H1 (cell line): ENCODE data around the gene GJD4. TPM values are rescaled to one million over a fixed set of nuclear protein-coding genes. Genes with fewer than 3 reads are reported as not detected.

Experiments used
- BACH1 ChIP-seq: IDR thresholded peaks from 2 replicates; pipeline ENCODE4 v1.6.1; 2012; ENCODE audit warnings: low read length, improper control_type of control experiment
- BRCA1 ChIP-seq: IDR thresholded peaks from 2 replicates; pipeline ENCODE4 v1.6.1; 2012; ENCODE audit warnings: low read depth, low read length, improper control_type of control experiment
- CBX8 ChIP-seq: fragments of 300-800, 300-1000 bp; sonication (generic); IDR thresholded peaks from 2 replicates; pipeline ENCODE4 v1.7.1; 2016; ENCODE audit warnings: low read depth, low read length, borderline replicate concordance
- CEBPB ChIP-seq: IDR thresholded peaks from 2 replicates; pipeline ENCODE4 v1.6.1; 2012; ENCODE audit warnings: low read depth, low read length
- FOSL1 ChIP-seq: IDR thresholded peaks from 2 replicates; pipeline ENCODE4 v1.6.1; 2011; ENCODE audit warnings: mild to moderate bottlenecking, low read depth, low read length, moderate library complexity; ENCODE audit not compliant: insufficient read depth
- KDM1A ChIP-seq: fragments of 200-600, 300-600 bp; sonication (generic); IDR thresholded peaks from 2 replicates; pipeline ENCODE4 v1.7.1; 2016; ENCODE audit warnings: mild to moderate bottlenecking, low read length, borderline replicate concordance
- KDM4A ChIP-seq: IDR thresholded peaks from one replicate; pipeline ENCODE4 v1.7.1; 2012; ENCODE audit warnings: low read depth, mild to moderate bottlenecking, moderate library complexity, low read length, inconsistent platforms; ENCODE audit not compliant: severe bottlenecking
- NRF1 ChIP-seq: IDR thresholded peaks from 2 replicates; pipeline ENCODE4 v1.6.1; 2011; ENCODE audit warnings: mild to moderate bottlenecking, low read depth, low read length, improper control_type of control experiment
- PHF8 ChIP-seq: fragments of 200-600 bp; sonication (generic); conservative IDR thresholded peaks from 2 replicates; pipeline ENCODE4 v1.7.1; 2012; ENCODE audit warnings: low read depth, mild to moderate bottlenecking, inconsistent platforms, low read length, moderate library complexity
- POLR2A ChIP-seq, 2 experiments: IDR thresholded peaks; 1 replicate in 1 of 2; 2 replicates in 1 of 2; pipeline ENCODE4 v1.6.1; 2011; ENCODE audit warnings: low read depth in 2 of 2, low read length in 2 of 2, mild to moderate bottlenecking in 2 of 2; ENCODE audit errors: control extremely low read depth in 1 of 2
- RAD21 ChIP-seq, 2 experiments: IDR thresholded peaks in 1 of 2; conservative IDR thresholded peaks in 1 of 2; 2 replicates each; pipeline ENCODE4 v1.6.1; 2011; ENCODE audit warnings: low read depth in 2 of 2, low read length in 2 of 2, improper control_type of control experiment in 1 of 2, inconsistent platforms in 1 of 2, mild to moderate bottlenecking in 1 of 2, moderate library complexity in 1 of 2
- RFX5 ChIP-seq: IDR thresholded peaks from 2 replicates; pipeline ENCODE4 v1.6.1; 2011; ENCODE audit warnings: low read depth, low read length, improper control_type of control experiment, borderline replicate concordance
- SIN3A ChIP-seq, 2 experiments: IDR thresholded peaks in 1 of 2; conservative IDR thresholded peaks in 1 of 2; 2 replicates each; pipeline ENCODE4 v1.6.1; 2011 to 2012; ENCODE audit warnings: low read length in 2 of 2, improper control_type of control experiment in 1 of 2, low read depth in 1 of 2, mild to moderate bottlenecking in 1 of 2
- TCF12 ChIP-seq: IDR thresholded peaks from 2 replicates; pipeline ENCODE4 v1.6.1; 2011; ENCODE audit warnings: low read depth, mild to moderate bottlenecking, low read length
- USF2 ChIP-seq: IDR thresholded peaks from 2 replicates; pipeline ENCODE4 v1.6.1; 2011; ENCODE audit warnings: low read length, improper control_type of control experiment
- polyA plus RNA-seq, 7 experiments: library from polyadenylated mRNA; depleted of rRNA in 3 of 7; stranded (reverse) in 5 of 7; unstranded in 2 of 7; fragments of >200 nt in 5 of 7; fragments of 200-250 nt in 2 of 7; gene quantifications; 1 replicate in 5 of 7; 2 replicates in 1 of 7; 4 replicates in 1 of 7; pipeline versions ENCODE4 v1.2.1 to v1.2.3, GENCODE V29; 2011 to 2013; ENCODE audit warnings: missing spikeins in 2 of 7, mixed read lengths in 2 of 7
- total RNA-seq: library from RNA; stranded (reverse); fragmentation: NEBNext Ultra II Directional; extraction: Animal tissue kit (Norgen Biotek cat#: 25700); gene quantifications from 2 replicates; pipeline ENCODE4 v1.2.1, GENCODE V29; 2021
- TF ChIP-seq, protein P1 (sequence below), 3 experiments: IDR thresholded peaks; 1 replicate in 2 of 3; 2 replicates in 1 of 3; pipeline versions ENCODE4 v1.5.1 to v1.6.1; 2011; ENCODE audit warnings: low read length in 3 of 3, mild to moderate bottlenecking in 3 of 3, inconsistent platforms in 2 of 3, low read depth in 1 of 3, moderate library complexity in 1 of 3; ENCODE audit not compliant: insufficient read depth in 1 of 3; ENCODE audit errors: control extremely low read depth in 1 of 3

The GJD4 gene
- total and polyA plus RNA-seq, 2 of the 8 experiments (the other 6 are each of a cell fraction or from before 2014, with no cell fraction given) = not detected

- TF ChIP-seq PHF8 (no peak), BACH1 (no peak), FOSL1 (no peak), SIN3A (conservative IDR thresholded peaks at IDR 0.05 in 1 of 2, IDR thresholded peaks at IDR 0.05 in 1 of 2; ENCODE audit: low read depth in 1 of 2, low read length in 2 of 2) (no peak), POLR2A (IDR thresholded peaks at IDR 0.05; ENCODE audit: control extremely low read depth in 1 of 2, low read depth in 2 of 2, low read length in 2 of 2) (0 out of 3 replicates have a peak, but pooled peaks of 1 of the 2 experiments have one; percentile 4), TCF12 (no peak), KDM4A (peak; percentile 89), RAD21 (IDR thresholded peaks at IDR 0.05 in 1 of 2, conservative IDR thresholded peaks at IDR 0.05 in 1 of 2; ENCODE audit: low read depth in 2 of 2, low read length in 2 of 2) (no peak), BRCA1 (no peak), NRF1 (no peak), RFX5 (no peak), CEBPB (no peak), CBX8 (no peak), USF2 (no peak), KDM1A (no peak)
- TF ChIP-seq, protein P1, sequence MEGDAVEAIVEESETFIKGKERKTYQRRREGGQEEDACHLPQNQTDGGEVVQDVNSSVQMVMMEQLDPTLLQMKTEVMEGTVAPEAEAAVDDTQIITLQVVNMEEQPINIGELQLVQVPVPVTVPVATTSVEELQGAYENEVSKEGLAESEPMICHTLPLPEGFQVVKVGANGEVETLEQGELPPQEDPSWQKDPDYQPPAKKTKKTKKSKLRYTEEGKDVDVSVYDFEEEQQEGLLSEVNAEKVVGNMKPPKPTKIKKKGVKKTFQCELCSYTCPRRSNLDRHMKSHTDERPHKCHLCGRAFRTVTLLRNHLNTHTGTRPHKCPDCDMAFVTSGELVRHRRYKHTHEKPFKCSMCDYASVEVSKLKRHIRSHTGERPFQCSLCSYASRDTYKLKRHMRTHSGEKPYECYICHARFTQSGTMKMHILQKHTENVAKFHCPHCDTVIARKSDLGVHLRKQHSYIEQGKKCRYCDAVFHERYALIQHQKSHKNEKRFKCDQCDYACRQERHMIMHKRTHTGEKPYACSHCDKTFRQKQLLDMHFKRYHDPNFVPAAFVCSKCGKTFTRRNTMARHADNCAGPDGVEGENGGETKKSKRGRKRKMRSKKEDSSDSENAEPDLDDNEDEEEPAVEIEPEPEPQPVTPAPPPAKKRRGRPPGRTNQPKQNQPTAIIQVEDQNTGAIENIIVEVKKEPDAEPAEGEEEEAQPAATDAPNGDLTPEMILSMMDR (IDR thresholded peaks at IDR 0.05; ENCODE audit: control extremely low read depth in 1 of 3, insufficient read depth in 1 of 3, low read depth in 1 of 3, low read length in 3 of 3) = no peak
- TF ChIP-seq, all 59 proteins: peak for 7
These were observed 36.0 kb downstream of the GJD4 start (continued) for GRCh38 chr10:35640951-35641675.
